AG04450 (cell line): Measurements from ENCODE around the gene DIP2C. TPM values are rescaled to one million over a fixed set of nuclear protein-coding genes. Genes with fewer than 3 reads are reported as not detected.
"Not testable (repeated sequence)": the region's sequence is repeated elsewhere in the genome, so short reads cannot be mapped to it uniquely, and the experiment has no call there.

ENCODE experiments used
- CTCF ChIA-PET: fragments of 300-600, 350-600 bp; formaldehyde crosslinking; extraction: SDS; loops from one replicate; lab custom pipeline; 2022; ENCODE audit warnings: antibody characterized with exemption, inconsistent platforms; lab: Charles Lee
- POLR2A ChIA-PET: fragments of 350-600 bp; formaldehyde crosslinking; extraction: SDS; loops from one replicate; lab custom pipeline; 2021; ENCODE audit warnings: antibody characterized with exemption, inconsistent platforms; lab: Yijun Ruan, JAX
- DNase-seq: peaks from one replicate; pipeline ENCODE4 v3.0.0-alpha.2; 2011; ENCODE audit warnings: low read depth, low spot score
- H3K27ac ChIP-seq: one replicate; pipeline ENCODE4 v1.5.1; 2012; ENCODE audit warnings: low read depth, low read length, control low read depth
- H3K27me3 ChIP-seq: one replicate; pipeline ENCODE4 v1.6.0; 2012; ENCODE audit warnings: low read length; ENCODE audit not compliant: control insufficient read depth, insufficient read depth
- H3K4me3 ChIP-seq: 2 replicates; pipeline ENCODE4 v1.5.1; 2011; ENCODE audit warnings: mild to moderate bottlenecking, low read depth, low read length, control low read depth
- H3K9me3 ChIP-seq: 2 replicates; pipeline ENCODE4 v1.5.1; 2012; ENCODE audit warnings: low read length; ENCODE audit not compliant: control insufficient read depth, insufficient read depth
- CTCF ChIP-seq: IDR thresholded peaks from 2 replicates; pipeline ENCODE4 v1.5.1; 2011; ENCODE audit warnings: low read depth, low read length, control low read depth, inconsistent platforms
- polyA plus RNA-seq: library from polyadenylated mRNA; depleted of rRNA; stranded (reverse); fragments of >200 nt; gene quantifications from 2 replicates; pipeline ENCODE4 v1.2.3, GENCODE V29; 2011

Gene DIP2C
- polyA plus RNA-seq, 1 experiment, result 9.6 TPM

DNA sequence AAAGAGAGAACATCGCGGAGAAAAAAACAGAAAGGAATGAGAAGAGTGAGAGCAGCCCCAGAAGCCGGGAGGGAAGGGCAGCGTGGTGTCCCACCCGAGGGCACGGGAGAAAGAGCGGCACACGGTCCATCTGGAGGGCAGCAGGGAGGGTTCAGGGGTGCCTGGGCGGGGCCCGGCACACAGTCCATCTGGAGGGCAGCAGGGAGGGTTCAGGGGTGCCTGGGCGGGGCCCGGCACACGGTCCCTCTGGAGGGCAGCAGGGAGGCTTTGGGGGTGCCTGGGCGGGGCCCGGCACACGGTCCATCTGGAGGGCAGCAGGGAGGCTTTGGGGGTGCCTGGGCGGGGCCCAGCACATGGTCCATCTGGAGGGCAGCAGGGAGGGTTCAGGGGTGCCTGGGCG is 381.8 kb downstream of the DIP2C start:
- ChIA-PET POLR2A (no interaction called here), CTCF (no interaction called here)
- no peak for DNase-seq
- no peaks in the 10 kb centered on the region for H3K27me3 ChIP-seq
- no peak for TF ChIP-seq CTCF
- no peak overlapping the region for H3K27ac ChIP-seq
- no peaks in the 10 kb centered on the region for H3K9me3 ChIP-seq
- no peak overlapping the region for H3K4me3 ChIP-seq

- Histone ChIP-seq H3K4me3 (no peak overlapping the region), H3K9me3 (no peaks in the 10 kb centered on the region), H3K27ac (no peak overlapping the region), H3K27me3 (no peaks in the 10 kb centered on the region)
- ChIA-PET CTCF (no interaction called here), POLR2A (no interaction called here)
- no peak for DNase-seq
- no peak for TF ChIP-seq CTCF
These were observed 382.7 kb downstream of the DIP2C start for GRCh38 chr10:306675-307185.

DNA sequence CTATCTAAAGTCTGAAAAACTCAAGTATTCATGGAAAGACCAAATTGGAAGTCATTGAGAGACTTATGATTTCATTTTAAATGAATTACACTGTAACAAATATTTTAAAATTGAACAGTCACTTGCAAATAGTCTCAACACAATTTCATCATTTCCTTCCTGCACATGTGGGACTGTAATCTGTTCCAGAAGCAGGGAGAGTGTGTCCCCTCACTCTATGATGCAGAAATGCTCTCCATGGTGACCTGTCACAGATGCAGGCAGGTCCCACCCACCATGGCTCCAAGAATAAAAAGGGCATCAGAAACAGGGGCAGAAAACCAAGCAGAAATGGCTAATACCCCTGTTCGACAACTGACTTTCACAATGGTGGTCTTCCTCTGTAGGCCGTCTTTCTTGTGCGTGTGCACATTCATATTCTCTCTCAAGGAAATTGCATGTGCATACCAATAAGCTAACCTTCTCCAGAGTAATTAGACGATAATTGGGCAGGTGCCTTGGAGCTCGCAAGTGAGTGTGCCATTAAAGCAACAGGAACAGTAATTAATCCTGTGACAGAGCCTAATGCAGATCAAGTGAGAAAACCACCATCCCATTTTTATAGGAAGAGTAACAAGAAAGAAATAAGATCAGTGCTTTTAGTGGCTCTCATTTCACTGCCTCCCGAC is 383.3 kb downstream of the DIP2C start:
- no peak overlapping the region for H3K4me3 ChIP-seq
- no peak for DNase-seq
- H3K27ac ChIP-seq, result no peak overlapping the region
- ChIA-PET CTCF (no interaction called here), POLR2A (no interaction called here)
- TF ChIP-seq CTCF, result no peak
- no peaks in the 10 kb centered on the region; the same call in 1 of the 2 replicates for H3K9me3 ChIP-seq
- no peaks in the 10 kb centered on the region for H3K27me3 ChIP-seq

DNA sequence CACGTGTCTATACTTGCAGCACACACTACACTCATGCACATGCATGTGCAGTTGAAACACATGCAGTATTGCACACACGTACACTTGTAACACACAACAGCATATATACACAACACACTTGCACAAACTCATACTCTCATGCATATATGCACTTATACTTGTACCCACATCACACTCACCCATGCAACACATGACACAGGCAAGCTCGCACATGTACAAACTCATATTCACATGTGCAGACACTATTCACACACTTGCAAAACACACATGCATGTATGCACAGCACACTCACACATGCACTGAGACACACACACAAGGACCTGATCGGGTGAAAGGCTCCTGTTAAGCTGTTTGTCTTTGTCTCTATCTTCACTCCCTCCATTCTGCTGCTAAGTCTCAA is 384.4 kb downstream of the DIP2C start:
- no peak for TF ChIP-seq CTCF
- CTCF ChIA-PET, result no interaction called here
- Histone ChIP-seq H3K4me3 (no peak overlapping the region), H3K9me3 (no peaks in the 10 kb centered on the region; the same call in 1 of the 2 replicates), H3K27me3 (no peaks in the 10 kb centered on the region), H3K27ac (no peak overlapping the region)
- no peak for DNase-seq
- POLR2A ChIA-PET, result no interaction called here

GRCh38 chr10:301536-301935 is 387.9 kb downstream of the DIP2C start:
- ChIA-PET CTCF (no interaction called here), POLR2A (no interaction called here)
- DNase-seq, result no peak
- H3K27ac ChIP-seq, result no peak overlapping the region
- no peaks in the 10 kb centered on the region; the same call in 1 of the 2 replicates for H3K9me3 ChIP-seq
- no peak overlapping the region for H3K4me3 ChIP-seq
- H3K27me3 ChIP-seq, result no peaks in the 10 kb centered on the region
- TF ChIP-seq CTCF, result no peak

GRCh38 chr10:300580-300979 is 388.9 kb downstream of the DIP2C start:
- H3K4me3 ChIP-seq, CTCF ChIA-PET, H3K27me3 ChIP-seq, H3K9me3 ChIP-seq, POLR2A ChIA-PET, H3K27ac ChIP-seq, DNase-seq: not testable (repeated sequence)
